Endothelial cell of umbilical vein (primary cell): ENCODE data around the gene EIF3B. TPM values are rescaled to one million over a fixed set of nuclear protein-coding genes. Genes with fewer than 3 reads are reported as not detected.
A peak's percentile ranks its signal among the peaks of the same experiment; 100 is the strongest.

Source experiments
- BruUV-seq: library from RNA; stranded (reverse); fragments of 400-500 nt; replicated peaks from 2 replicates; lab custom pipeline; 2021; lab: Mats Ljungman, UMichigan
- CTCF ChIA-PET: fragments of 300-600, 350-600 bp; sonication (Branson Sonifier 250); formaldehyde crosslinking; loops from one replicate; lab custom pipeline; 2021; ENCODE audit warnings: antibody characterized with exemption, inconsistent platforms; lab: Charles Lee
- POLR2A ChIA-PET: fragments of 300-600, 350-600 bp; sonication (Branson Sonifier 250); formaldehyde crosslinking; loops from one replicate; lab custom pipeline; 2021; ENCODE audit warnings: antibody characterized with exemption, inconsistent platforms; lab: Charles Lee
- DNase-seq: peaks from one replicate; pipeline ENCODE4 v3.0.0-alpha.2; 2011; ENCODE audit warnings: low read depth, low spot score
- FAIRE-seq: peaks from 2 replicates; lab custom pipeline; 2011; peaks lifted over from hg19 to GRCh38; lab: Jason Lieb, UNC
- H2AFZ ChIP-seq: 2 replicates; pipeline ENCODE4 v1.6.0; 2012; ENCODE audit warnings: low read depth, low read length, control low read depth, inconsistent platforms
- H3K27ac ChIP-seq: 2 replicates; pipeline ENCODE4 v1.5.1; 2011; ENCODE audit warnings: low read depth, mild to moderate bottlenecking, control low read depth, low read length, moderate library complexity; ENCODE audit not compliant: insufficient read depth
- H3K27me3 ChIP-seq, 2 experiments: 2 replicates each; pipeline versions ENCODE4 v1.6.0 to v1.6.1; 2011; ENCODE audit warnings: low read length in 2 of 2, mixed read lengths in 1 of 2; ENCODE audit not compliant: control insufficient read depth in 2 of 2, insufficient read depth in 2 of 2
- H3K36me3 ChIP-seq, 2 experiments: 2 replicates in 1 of 2; 3 replicates in 1 of 2; pipeline ENCODE4 v1.5.1; 2011; ENCODE audit warnings: low read length in 2 of 2, mild to moderate bottlenecking in 1 of 2, moderate library complexity in 1 of 2; ENCODE audit not compliant: control insufficient read depth in 2 of 2, insufficient read depth in 2 of 2; ENCODE audit errors: extremely low read depth in 1 of 2
- H3K4me1 ChIP-seq: 3 replicates; pipeline ENCODE4 v1.5.1; 2011; ENCODE audit warnings: mild to moderate bottlenecking, low read length; ENCODE audit not compliant: control insufficient read depth, insufficient read depth; ENCODE audit errors: extremely low read depth
- H3K4me2 ChIP-seq: 2 replicates; pipeline ENCODE4 v1.6.1; 2011; ENCODE audit warnings: low read length, control low read depth, mixed read lengths; ENCODE audit not compliant: insufficient read depth
- H3K4me3 ChIP-seq, 3 experiments: fragments of 200-600 bp in 1 of 3; sonication (generic), shearing (Covaris generic) in 1 of 3; replicated peaks in 1 of 3; 2 replicates each; pipeline ENCODE4 v1.5.1; 2011 to 2016; ENCODE audit warnings: control low read depth in 3 of 3, low read length in 3 of 3, mild to moderate bottlenecking in 2 of 3, inconsistent platforms in 1 of 3, low read depth in 1 of 3, moderate library complexity in 1 of 3; ENCODE audit not compliant: insufficient read depth in 1 of 3
- H3K79me2 ChIP-seq: 2 replicates; pipeline ENCODE4 v1.6.0; 2012; ENCODE audit warnings: low read length, inconsistent platforms; ENCODE audit not compliant: control insufficient read depth, insufficient read depth
- H3K9ac ChIP-seq: replicated peaks from 2 replicates; pipeline ENCODE3; 2011; ENCODE audit warnings: low read length, control low read depth; ENCODE audit not compliant: insufficient read depth; ENCODE audit errors: extremely low read depth
- H3K9me1 ChIP-seq: replicated peaks from 3 replicates; pipeline ENCODE4 v1.6.0; 2011; ENCODE audit warnings: mild to moderate bottlenecking, low read length; ENCODE audit not compliant: control insufficient read depth, insufficient read depth; ENCODE audit errors: extremely low read depth
- H3K9me3 ChIP-seq: replicated peaks from 2 replicates; pipeline ENCODE4 v1.5.1; 2012; ENCODE audit warnings: low read length, inconsistent platforms; ENCODE audit not compliant: control insufficient read depth, insufficient read depth
- H4K20me1 ChIP-seq: replicated peaks from 2 replicates; pipeline ENCODE3; 2011; ENCODE audit warnings: mild to moderate bottlenecking, low read length; ENCODE audit not compliant: control insufficient read depth, insufficient read depth; ENCODE audit errors: extremely low read depth
- EZH2 ChIP-seq: IDR thresholded peaks from 2 replicates; pipeline ENCODE4 v1.6.1; 2012; ENCODE audit warnings: borderline replicate concordance, low read depth, mild to moderate bottlenecking, moderate library complexity, low read length, inconsistent platforms; ENCODE audit not compliant: severe bottlenecking
- GATA2 ChIP-seq: IDR thresholded peaks from 2 replicates; pipeline ENCODE4 v1.7.0; 2011; ENCODE audit warnings: low read depth, mild to moderate bottlenecking, moderate library complexity, mixed read lengths, low read length; ENCODE audit not compliant: insufficient read length, insufficient read depth
- MYC ChIP-seq: IDR thresholded peaks from one replicate; pipeline ENCODE4 v1.6.1; 2011; ENCODE audit warnings: mild to moderate bottlenecking, low read depth, low read length
- dilution Hi-C: fragments of 300-500 bp; cut with MboI; formaldehyde crosslinking; loops from one replicate; pipeline ENCODE4 v1.15.0; 2019; ENCODE audit warnings: low sequenced_read_pairs; ENCODE audit not compliant: extremely low pct_ligation_motif_present
- intact Hi-C: fragments of 100-400 bp; cut with micrococcal nuclease; formaldehyde crosslinking; loops from one replicate; pipeline ENCODE4 v1.10.0; 2022
- polyA plus RNA-seq, 4 experiments: library from polyadenylated mRNA; depleted of rRNA in 3 of 4; stranded (reverse) in 3 of 4; unstranded in 1 of 4; fragments of >200 nt; gene quantifications; 2 replicates each; pipeline versions ENCODE4 v1.2.1 to v1.2.3, GENCODE V29; 2011 to 2012; ENCODE audit warnings: missing spikeins in 1 of 4
- total RNA-seq: library from RNA; stranded (reverse); gene quantifications from 2 replicates; pipeline ENCODE4 v1.2.3, GENCODE V29; 2021
- TF ChIP-seq, protein P1 (sequence below): IDR thresholded peaks from 2 replicates; pipeline ENCODE4 v1.6.1; 2011; ENCODE audit not compliant: insufficient read depth, insufficient read length

The EIF3B gene
- total and polyA plus RNA-seq, 2 donors (not counting 3 experiments of a cell fraction or from before 2014, with no cell fraction given), result 104 to 207 TPM

- H3K9me3 ChIP-seq, result no peaks in the 10 kb centered on the region
- no peaks in the 10 kb centered on the region for H4K20me1 ChIP-seq
- ChIA-PET CTCF (no interaction called here), POLR2A (no interaction called here)
- H3K9ac ChIP-seq, result no peak overlapping the region
- TF ChIP-seq EZH2, result no peak
- TF ChIP-seq, protein P1, sequence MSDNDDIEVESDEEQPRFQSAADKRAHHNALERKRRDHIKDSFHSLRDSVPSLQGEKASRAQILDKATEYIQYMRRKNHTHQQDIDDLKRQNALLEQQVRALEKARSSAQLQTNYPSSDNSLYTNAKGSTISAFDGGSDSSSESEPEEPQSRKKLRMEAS, result no peak
- FAIRE-seq (no peak), DNase-seq (no peak)
- dilution Hi-C loops, result no loop called here
- H3K4me2 ChIP-seq, result no peak overlapping the region
- no peaks in the 10 kb centered on the region for H3K27me3 ChIP-seq
- H3K4me3 ChIP-seq, result no peak overlapping the region
- H2AFZ ChIP-seq, result no peak overlapping the region
- no peak overlapping the region for H3K27ac ChIP-seq
- no TSS peak for BruUV-seq
- H3K36me3 ChIP-seq, result no peaks in the 10 kb centered on the region
- no peaks in the 10 kb centered on the region for H3K9me1 ChIP-seq
- H3K79me2 ChIP-seq, result peaks cover 9% of the 10 kb centered on the region
- H3K4me1 ChIP-seq, result peaks cover 6% of the 10 kb centered on the region
- intact Hi-C loops, result no loop called here
These were observed 38.0 kb upstream of the EIF3B start for GRCh38 chr7:2316578-2316977.

DNA sequence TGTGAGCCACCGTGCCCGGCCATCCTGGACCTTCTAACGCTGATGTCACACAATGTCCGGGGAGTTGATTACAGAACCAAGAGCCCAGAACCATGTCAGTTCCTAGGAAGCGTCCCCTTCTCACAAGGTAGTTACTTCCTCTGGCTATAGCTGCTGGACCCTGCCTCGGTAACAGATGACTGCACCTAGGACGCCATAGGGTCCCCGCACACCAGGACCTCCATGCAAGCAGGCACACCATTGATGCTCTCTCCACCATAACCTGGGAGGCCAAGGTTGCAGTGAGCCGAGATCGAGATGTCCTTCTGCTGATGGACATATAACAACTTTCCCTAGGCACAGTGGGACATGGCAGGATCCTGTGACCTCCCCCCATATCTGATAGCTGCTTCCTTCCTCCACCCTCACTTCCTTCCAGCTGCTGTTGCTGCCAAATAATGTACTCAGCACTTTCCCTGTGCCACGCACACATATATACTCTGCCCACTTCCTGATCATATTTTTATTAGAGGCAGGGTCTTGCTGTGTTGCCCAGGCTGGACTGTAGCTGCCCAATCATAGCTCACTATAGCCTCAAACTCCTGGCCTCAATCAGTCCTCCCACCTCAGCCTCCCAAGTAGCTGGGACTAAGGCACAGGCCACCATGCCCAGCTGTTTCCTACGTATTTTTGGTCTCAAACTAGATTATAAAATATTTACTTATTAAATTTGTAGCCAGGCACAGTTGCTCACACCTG is 36.9 kb upstream of the EIF3B start:
- ChIA-PET CTCF (interaction anchor here (0.9 to 1.2 kb wide), 2 partner anchors 13 to 30 kb away, joined by 3 to 5 read pairs; no protein-coding TSS in a partner anchor), POLR2A (no interaction called here)
- DNase-seq, result no peak
- Histone ChIP-seq H3K79me2 (peaks cover 4% of the 10 kb centered on the region), H3K9ac (no peak overlapping the region), H3K4me2 (no peak overlapping the region), H3K9me3 (no peaks in the 10 kb centered on the region), H2AFZ (no peak overlapping the region), H3K9me1 (no peaks in the 10 kb centered on the region), H3K4me3 (no peak overlapping the region), H4K20me1 (no peaks in the 10 kb centered on the region), H3K36me3 (no peaks in the 10 kb centered on the region), H3K4me1 (peaks cover 6% of the 10 kb centered on the region), H3K27ac (no peak overlapping the region), H3K27me3 (no peaks in the 10 kb centered on the region)
- dilution Hi-C loops (no loop called here), intact Hi-C loops (no loop called here)
- FAIRE-seq, result no peak
- BruUV-seq, result no TSS peak
- TF ChIP-seq MYC (no peak), GATA2 (peak; percentile 45)
